ENCODE results near the gene CDHR3. TPM values are rescaled to one million over a fixed set of nuclear protein-coding genes. Genes with fewer than 3 reads are reported as not detected.

The CDHR3 gene
- total and polyA plus RNA-seq, 2 of the 8 experiments (the other 6 are each of a cell fraction or from before 2014, with no cell fraction given), result 6.4 to 6.8 TPM

DNA sequence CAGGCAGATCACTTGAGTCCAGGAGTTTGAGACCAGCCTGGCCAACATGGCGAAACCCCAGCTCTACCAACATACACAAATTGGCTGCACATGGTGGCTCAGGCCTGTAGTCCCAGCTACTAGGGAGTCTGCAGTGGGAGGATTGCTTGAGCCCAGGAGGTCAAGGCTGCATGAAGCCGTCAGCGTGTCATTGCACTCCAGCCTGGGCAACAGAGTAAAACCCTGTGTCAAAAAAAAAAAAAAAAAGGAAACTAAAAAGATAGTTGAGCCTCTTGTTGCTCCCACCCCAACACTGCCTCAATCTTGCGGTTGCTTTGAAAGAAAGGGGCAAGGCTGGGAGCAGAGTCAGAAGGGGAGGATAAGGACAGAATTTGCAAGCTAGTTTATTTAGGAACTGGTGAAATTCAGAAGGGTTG lies 79.1 kb downstream of the CDHR3 start (continued):
- TF ChIP-seq CHD2 (IDR thresholded peaks at IDR 0.05; ENCODE audit: low read length) (no peak), PHF8 (conservative IDR thresholded peaks at IDR 0.05; ENCODE audit: low read depth, low read length) (no peak), HDAC6 (IDR thresholded peaks at IDR 0.05; ENCODE audit: low read depth, low read length) (no peak), ZNF274 (IDR thresholded peaks at IDR 0.05; ENCODE audit: borderline replicate concordance, extremely low read depth, low read length) (no peak), RFX5 (IDR thresholded peaks at IDR 0.05; ENCODE audit: borderline replicate concordance, low read depth, low read length) (no peak), ASH2L (IDR thresholded peaks at IDR 0.05; ENCODE audit: low read length) (no peak), YY1 (IDR thresholded peaks at IDR 0.05; ENCODE audit: low read depth, low read length) (no peak), GABPA (IDR thresholded peaks at IDR 0.05; ENCODE audit: borderline replicate concordance, insufficient read depth, low read length) (no peak)
- TF ChIP-seq, protein P1, sequence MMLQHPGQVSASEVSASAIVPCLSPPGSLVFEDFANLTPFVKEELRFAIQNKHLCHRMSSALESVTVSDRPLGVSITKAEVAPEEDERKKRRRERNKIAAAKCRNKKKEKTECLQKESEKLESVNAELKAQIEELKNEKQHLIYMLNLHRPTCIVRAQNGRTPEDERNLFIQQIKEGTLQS (IDR thresholded peaks at IDR 0.05; ENCODE audit: insufficient read depth, low read depth, low read length), result no peak
